IgD-negative memory B cell (primary cell): ENCODE measurements around the gene KRTAP5-4. TPM values are rescaled to one million over a fixed set of nuclear protein-coding genes. Genes with fewer than 3 reads are reported as not detected.
"Not testable (repeated sequence)": the region's sequence is repeated elsewhere in the genome, so short reads cannot be mapped to it uniquely, and the experiment has no call there.

Source experiments
- H3K27ac Mint-ChIP-seq, 3 donors: one replicate each; pipeline ENCODE4 v1.8.0; 2020 to 2022; ENCODE audit warnings: mild to moderate bottlenecking in 3 of 3, mixed read lengths in 3 of 3, moderate library complexity in 1 of 3
- H3K27me3 Mint-ChIP-seq: one replicate; pipeline ENCODE4 v1.8.0; 2021; ENCODE audit warnings: mixed read lengths
- H3K36me3 Mint-ChIP-seq: one replicate; pipeline ENCODE4 v1.8.0; 2020; ENCODE audit warnings: mild to moderate bottlenecking, mixed read lengths
- H3K4me1 Mint-ChIP-seq, 3 donors: one replicate each; pipeline ENCODE4 v1.8.0; 2020 to 2022; ENCODE audit warnings: mixed read lengths in 3 of 3, mild to moderate bottlenecking in 1 of 3
- H3K4me3 Mint-ChIP-seq, 4 donors: one replicate each; pipeline ENCODE4 v1.8.0; 2020 to 2022; ENCODE audit warnings: mild to moderate bottlenecking in 4 of 4, mixed read lengths in 4 of 4, moderate library complexity in 3 of 4
- H3K9me3 Mint-ChIP-seq, 3 donors: one replicate each; pipeline ENCODE4 v1.8.0; 2020 to 2021; ENCODE audit warnings: mixed read lengths in 3 of 3, mild to moderate bottlenecking in 1 of 3
- polyA plus RNA-seq: library from polyadenylated mRNA; unstranded; fragments of 300-500 nt; fragmentation: Illumina TruSeq; gene quantifications from one replicate; pipeline ENCODE4 v1.2.3, GENCODE V29; 2021

Gene KRTAP5-4
- polyA plus RNA-seq, 1 donor from 2014 or later = not detected

DNA sequence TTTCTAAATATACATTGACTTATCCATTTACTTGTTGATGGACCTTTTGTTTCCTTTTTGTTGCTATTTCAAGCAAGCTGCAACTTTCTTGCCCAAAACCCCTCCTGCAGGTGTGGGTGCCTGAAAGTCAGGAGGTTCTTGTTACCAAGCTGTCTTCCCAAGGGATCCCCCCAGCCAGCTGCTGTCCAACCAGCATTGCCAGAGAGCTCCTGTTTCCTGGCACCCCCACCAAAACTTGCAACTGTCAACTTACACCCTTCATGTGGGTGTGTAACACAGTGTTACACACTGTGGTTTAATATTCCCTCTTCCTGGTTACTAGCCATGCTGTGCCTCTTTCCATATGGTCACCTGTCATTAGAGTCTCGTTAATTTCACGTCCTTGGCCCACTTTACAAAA lies 35.2 kb downstream of the KRTAP5-4 start:
- Mint-ChIP-seq H3K27me3 (peaks cover 17% of the 10 kb centered on the region), H3K27ac (peak overlapping the region in 2 of 3 donors; percentile 53 to 65), H3K36me3 (no peaks in the 10 kb centered on the region), H3K4me3 (peak overlapping the region in 2 of 4 donors; percentile 55 to 72), H3K4me1 (peaks cover 11 to 33% (median 32%) of the 10 kb centered on the region in 3 donors), H3K9me3 (peaks cover 0 to 5% (median 0%) of the 10 kb centered on the region in 3 donors)

DNA sequence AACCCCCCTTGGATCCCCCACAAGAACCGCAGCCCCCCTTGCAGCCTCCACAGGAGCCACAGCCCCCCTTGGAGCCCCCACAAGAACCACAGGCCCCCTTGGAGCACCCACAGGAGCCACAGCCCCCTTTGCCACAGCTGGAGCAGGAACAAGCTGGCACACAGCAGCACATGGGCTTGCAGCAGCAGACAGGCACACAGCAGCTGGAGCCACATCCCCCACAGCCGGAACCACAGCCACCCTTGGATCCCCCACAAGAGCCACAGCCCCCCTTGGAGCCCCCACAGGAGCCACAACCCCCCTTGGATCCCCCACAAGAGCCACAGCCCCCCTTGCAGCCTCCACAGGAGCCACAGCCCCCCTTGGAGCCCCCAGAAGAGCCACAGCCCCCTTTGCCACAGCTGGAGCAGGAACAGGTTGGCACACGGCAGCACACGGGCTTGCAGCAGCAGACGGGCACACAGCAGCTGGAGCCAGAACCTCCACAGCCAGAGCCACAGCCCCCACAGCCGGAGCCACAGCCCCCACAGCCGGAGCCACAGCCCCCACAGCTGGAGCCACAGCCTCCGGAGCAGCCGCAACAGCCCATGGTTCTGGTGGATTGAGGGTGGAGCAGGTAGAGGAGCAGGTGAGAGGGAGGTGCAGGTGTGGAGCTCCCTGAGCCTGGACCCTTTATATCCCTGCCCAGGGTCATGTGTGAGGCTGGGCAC lies 37.1 kb downstream of the KRTAP5-4 start, which contains the start of gene KRTAP5-1:
TSS of gene KRTAP5-1 (minus strand) at position 623 of the 710 bp plus-strand sequence. CDS start at position 589, 34 bp downstream.
- Mint-ChIP-seq H3K4me3 (peak within 1 kb of the TSS in 2 of 4 donors; percentile 32 to 80), H3K27me3 (peaks cover 14% of the 10 kb centered on the region), H3K27ac (peak within 1 kb of the TSS in 2 of 3 donors; percentile 39 to 44), H3K4me1 (peaks cover 11 to 32% (median 32%) of the 10 kb centered on the region in 3 donors)
- not testable (repeated sequence) for H3K36me3 Mint-ChIP-seq, H3K9me3 Mint-ChIP-seq

DNA sequence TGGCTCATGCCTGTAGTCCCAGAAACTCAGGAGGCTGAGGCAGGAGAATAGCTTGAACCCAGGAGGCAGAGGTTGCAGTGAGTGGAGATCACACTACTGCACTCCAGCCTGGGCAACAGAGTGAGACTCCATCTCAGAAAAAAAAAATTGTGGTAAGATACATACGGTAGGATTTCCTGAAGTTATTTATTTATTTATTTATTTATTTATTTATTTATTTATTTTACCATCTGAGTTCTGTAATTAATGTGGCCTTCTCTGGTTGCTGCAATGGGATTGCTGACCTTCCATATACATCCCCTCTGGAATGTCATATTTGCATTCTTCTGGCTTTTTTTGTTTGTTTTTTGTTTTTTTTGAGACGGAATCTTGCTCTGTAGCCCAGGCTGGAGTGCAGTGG lies 39.0 kb downstream of the KRTAP5-4 start:
- not testable (repeated sequence) for H3K4me3 Mint-ChIP-seq, H3K9me3 Mint-ChIP-seq, H3K27ac Mint-ChIP-seq, H3K27me3 Mint-ChIP-seq, H3K36me3 Mint-ChIP-seq
- peaks cover 4 to 23% (median 19%) of the 10 kb centered on the region in 3 donors for H3K4me1 Mint-ChIP-seq

DNA sequence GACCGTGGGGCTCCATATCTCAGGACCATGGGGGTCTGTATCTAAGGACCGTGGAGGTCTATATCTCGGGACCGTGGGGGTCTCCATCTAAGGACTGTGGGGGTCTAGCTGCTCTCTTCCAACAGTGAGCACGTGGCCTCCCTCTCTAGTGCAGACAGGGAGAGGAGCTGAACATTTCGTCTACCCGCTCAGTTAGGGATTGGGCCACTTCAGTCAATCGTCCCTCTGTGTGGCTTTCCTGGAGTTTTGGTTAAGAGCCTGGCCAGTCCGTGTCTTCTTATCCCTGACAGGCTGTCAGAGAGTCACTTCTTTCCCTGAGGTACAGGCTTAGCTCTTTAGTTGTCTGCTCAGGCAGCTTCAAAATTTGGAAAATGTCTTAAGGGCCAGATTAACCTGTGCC lies 40.0 kb downstream of the KRTAP5-4 start:
- Mint-ChIP-seq H3K36me3 (peaks cover 9% of the 10 kb centered on the region), H3K9me3 (peaks cover 4 to 6% (median 5%) of the 10 kb centered on the region in 3 donors), H3K4me3 (no peak overlapping the region), H3K4me1 (peaks cover 4 to 20% (median 17%) of the 10 kb centered on the region in 3 donors), H3K27ac (no peak overlapping the region), H3K27me3 (peaks cover 9% of the 10 kb centered on the region)

DNA sequence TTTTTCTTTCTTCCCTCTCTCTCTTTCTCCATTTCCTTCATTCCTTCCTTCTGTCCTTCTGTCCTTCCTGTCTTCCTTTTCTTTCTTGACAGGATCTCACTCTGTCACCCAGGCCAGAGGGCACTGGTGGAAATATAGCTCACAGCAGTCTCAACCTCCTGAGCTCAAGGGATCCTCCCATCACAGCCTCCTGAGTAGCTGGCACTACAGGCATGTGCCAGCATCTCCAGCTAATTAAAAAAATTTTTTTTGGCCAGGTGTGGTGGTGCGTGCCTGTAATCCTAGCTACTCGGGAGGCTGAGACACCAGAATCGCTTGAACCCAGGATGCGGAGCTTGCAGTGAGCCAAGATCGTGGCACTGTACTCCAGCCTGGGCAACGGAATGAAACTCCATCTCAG lies 45.1 kb downstream of the KRTAP5-4 start:
- peak overlapping the region in 2 of 4 donors; percentile 7 to 17 for H3K4me3 Mint-ChIP-seq
- H3K36me3 Mint-ChIP-seq = peaks cover 9% of the 10 kb centered on the region
- H3K27me3 Mint-ChIP-seq = peaks cover 2% of the 10 kb centered on the region
- H3K27ac Mint-ChIP-seq = no peak overlapping the region
- peaks cover 0 to 4% (median 2%) of the 10 kb centered on the region in 3 donors for H3K4me1 Mint-ChIP-seq
- H3K9me3 Mint-ChIP-seq = peaks cover 4 to 5% (median 4%) of the 10 kb centered on the region in 3 donors

DNA sequence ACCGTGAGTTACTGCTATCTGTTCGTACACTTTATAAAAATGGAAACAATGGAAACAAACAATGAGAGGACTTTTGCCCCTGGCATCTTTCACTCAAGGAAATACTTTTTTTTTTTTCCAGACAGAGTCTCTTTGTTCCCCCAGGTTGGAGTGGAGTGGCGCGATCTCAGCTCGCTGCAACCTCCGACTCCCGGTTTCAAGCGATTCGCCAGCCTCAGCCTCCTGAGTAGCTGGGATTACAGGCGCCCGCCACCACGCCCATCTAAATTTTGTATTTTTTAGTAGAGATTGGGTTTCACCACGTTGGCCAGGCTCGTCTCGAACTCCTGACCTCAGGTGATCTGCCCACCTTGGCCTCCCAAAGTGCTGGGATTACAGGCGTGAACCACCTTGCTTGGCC lies 46.2 kb downstream of the KRTAP5-4 start:
- not testable (repeated sequence) for H3K36me3 Mint-ChIP-seq, H3K9me3 Mint-ChIP-seq, H3K4me1 Mint-ChIP-seq, H3K27me3 Mint-ChIP-seq
- Mint-ChIP-seq H3K4me3 (peak overlapping the region in 3 of 4 donors; percentile 67 to 99 (median 82)), H3K27ac (peak overlapping the region in 1 of 3 donors; percentile 88)

DNA sequence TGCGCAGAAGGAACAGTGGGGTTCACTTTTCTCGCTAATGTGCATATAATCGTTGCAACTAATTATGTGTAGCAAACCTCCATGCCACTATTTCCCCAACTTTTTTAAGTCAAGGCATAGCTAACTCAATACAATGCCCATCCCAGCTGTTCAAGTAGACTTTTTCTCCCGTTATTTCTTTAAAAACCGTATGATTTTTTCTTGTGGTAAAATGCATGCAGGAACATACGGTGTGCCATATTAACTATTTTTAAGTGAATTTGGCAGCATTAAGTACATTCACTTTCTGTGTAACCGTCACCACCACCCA lies 47.0 kb downstream of the KRTAP5-4 start:
- peaks cover 5% of the 10 kb centered on the region for H3K27me3 Mint-ChIP-seq
- H3K27ac Mint-ChIP-seq = peak overlapping the region in 1 of 3 donors; percentile 88
- peaks cover 0 to 2% (median 1%) of the 10 kb centered on the region in 3 donors for H3K4me1 Mint-ChIP-seq
- peak overlapping the region; percentile 52 to 99 (median 64) for H3K4me3 Mint-ChIP-seq
- peaks cover 4 to 5% (median 4%) of the 10 kb centered on the region in 3 donors for H3K9me3 Mint-ChIP-seq
- H3K36me3 Mint-ChIP-seq = peaks cover 9% of the 10 kb centered on the region

DNA sequence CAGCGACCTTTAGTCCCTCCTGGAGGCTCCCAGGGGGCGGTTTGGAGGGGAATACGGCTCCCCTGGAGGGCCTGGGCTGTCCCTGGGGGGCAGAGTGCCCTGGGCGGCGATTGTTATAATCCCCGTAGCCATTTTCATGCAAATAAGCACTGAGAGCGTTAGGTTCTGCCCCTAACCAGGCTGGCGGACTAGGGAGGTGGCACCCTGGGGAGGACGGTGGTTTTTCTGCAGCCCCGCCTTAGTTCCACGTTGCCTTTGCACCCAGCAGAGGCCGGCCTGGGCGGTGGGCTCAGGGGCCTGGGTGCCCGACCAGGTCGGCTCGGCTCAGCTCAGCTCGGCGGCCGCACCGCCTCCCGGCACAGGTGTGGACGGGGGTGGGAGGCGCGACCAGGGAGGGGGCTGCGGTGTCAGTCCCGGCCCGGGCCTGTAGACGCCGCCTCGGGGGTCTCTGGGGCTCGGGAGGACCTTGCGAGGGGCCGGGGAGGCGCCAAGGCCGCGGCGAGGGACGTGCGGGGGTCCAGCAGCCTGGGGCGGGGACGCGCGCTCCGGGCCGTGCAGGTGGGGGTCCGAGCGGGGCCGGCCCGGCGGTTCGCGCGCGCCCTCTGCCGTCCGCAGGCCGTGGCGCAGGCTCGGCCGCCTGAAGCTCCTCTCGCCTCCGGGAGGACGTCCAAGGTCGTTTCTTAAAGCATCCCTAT lies 47.6 kb downstream of the KRTAP5-4 start:
- Mint-ChIP-seq H3K27ac (peak overlapping the region; percentile 92 to 100 (median 97)), H3K27me3 (peaks cover 5% of the 10 kb centered on the region), H3K9me3 (peaks cover 4 to 5% (median 4%) of the 10 kb centered on the region in 3 donors), H3K36me3 (peaks cover 9% of the 10 kb centered on the region), H3K4me3 (peak overlapping the region; percentile 85 to 99 (median 95)), H3K4me1 (peaks cover 0 to 5% (median 1%) of the 10 kb centered on the region in 3 donors)

DNA sequence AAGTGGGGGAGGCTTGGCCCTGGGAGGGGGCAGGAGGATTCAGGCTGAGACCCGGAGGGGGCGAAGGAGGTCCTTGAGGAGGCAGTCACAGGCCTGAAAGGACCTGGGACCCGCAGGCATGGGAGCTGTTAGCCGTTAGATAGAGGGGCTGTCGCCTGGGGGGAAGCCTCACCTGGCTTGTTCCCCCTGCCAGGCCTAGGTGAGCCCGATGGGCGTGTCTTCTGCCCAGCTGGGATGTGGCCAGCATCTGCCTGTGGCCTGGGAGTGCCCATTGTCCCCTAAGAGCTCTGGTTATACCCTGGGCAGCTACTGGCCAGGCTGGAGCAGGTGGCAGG lies 48.1 kb downstream of the KRTAP5-4 start:
- H3K27ac Mint-ChIP-seq = peak overlapping the region; percentile 92 to 100 (median 97)
- H3K4me1 Mint-ChIP-seq = peaks cover 0 to 8% (median 1%) of the 10 kb centered on the region in 3 donors
- peaks cover 5% of the 10 kb centered on the region for H3K36me3 Mint-ChIP-seq
- peaks cover 4 to 5% (median 4%) of the 10 kb centered on the region in 3 donors for H3K9me3 Mint-ChIP-seq
- H3K4me3 Mint-ChIP-seq = peak overlapping the region; percentile 85 to 99 (median 95)
- H3K27me3 Mint-ChIP-seq = peaks cover 10% of the 10 kb centered on the region

DNA sequence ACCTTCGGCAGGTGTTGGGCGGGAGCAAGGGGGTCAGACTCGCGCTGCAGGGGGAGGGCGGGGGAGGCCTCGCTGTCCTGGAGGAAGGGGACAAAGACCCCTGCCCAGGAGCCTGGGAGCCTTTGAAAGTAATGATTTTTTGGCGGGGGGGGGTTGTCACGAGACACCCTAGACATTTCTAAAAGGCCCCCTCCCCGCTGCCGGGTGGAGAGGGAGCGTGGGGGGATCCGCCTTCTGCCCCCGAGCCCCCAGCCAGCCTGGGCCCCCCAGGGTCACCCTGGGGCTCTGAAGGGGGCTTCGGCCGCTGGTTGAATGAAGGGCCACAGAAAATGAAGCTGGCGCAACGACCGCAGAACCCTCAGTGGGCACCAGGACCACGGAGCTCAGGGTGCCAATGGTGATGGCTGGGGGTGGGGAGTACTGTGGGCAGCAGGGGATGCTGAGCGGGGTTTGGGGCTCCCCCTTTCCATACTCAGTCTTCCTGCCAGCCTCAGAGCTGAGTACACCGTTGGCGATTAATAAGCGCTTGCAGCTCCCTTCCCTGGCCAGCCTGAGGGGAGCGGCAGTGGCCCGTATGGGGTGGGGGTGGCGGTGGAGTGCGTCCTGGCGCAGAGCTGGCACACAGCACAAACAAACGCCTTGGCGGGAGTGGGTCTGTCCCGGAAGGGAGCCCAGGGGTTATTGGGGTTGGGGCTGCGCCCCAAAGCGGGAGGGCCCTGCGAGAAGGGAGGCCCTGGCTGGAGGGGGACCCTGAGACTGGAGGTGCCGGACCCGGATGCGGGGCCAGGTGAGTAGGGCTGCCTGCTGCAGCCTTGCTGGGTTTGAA lies 48.6 kb downstream of the KRTAP5-4 start:
- H3K27ac Mint-ChIP-seq = peak overlapping the region; percentile 92 to 100 (median 97)
- peaks cover 0 to 8% (median 1%) of the 10 kb centered on the region in 3 donors for H3K4me1 Mint-ChIP-seq
- peak overlapping the region; percentile 85 to 99 (median 95) for H3K4me3 Mint-ChIP-seq
- H3K36me3 Mint-ChIP-seq = peaks cover 2% of the 10 kb centered on the region
- H3K9me3 Mint-ChIP-seq = peaks cover 2 to 3% (median 2%) of the 10 kb centered on the region in 3 donors
- peaks cover 10% of the 10 kb centered on the region for H3K27me3 Mint-ChIP-seq

DNA sequence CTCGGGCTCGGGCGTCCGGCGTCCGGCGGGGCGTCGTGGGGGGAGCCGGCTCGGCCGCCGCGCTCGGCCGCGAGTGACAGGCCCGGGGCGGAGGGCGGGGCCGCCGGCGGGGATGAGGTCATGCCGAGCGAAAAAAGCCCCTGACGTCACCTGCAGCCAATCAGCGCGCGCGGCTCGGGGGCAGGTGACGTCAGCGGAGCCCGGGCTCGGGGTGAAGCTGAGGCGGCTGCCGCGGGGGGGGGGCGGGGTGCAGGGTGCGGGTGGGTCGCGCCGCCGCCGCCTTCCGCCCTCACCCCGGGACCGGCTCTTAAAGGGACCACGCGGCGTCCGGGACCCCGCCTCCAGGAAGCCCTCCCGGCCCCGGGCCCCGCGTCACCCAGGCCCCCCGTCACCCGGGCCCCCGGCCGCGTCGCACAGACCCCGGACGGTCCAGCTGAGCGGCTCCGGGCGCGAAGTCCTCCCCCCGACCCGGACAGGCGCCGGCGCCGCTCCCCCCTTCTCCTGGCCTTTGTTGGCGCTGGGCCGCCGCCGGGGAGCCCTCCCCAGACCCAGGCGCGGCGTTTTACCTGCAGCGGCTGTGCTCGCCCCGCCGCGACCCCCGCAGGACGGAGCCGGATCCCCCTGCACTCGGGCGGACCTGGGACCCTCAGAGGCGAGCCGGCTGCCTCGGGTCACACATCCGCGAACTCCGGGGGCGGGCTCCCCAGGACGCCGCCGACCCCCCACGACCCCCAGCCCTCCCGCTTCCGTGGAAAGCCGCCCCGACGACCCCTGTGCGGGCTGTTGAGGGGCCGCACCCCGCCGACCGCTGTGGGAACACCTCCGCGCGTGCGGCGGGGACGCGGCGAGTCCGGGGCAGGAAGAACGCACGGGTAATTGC lies 49.5 kb downstream of the KRTAP5-4 start, which contains the start of gene DUSP8:
TSS of gene DUSP8 (minus strand) at position 75 of the 880 bp plus-strand sequence. CDS start 6,445 bp downstream, outside the sequence.
- Mint-ChIP-seq H3K4me3 (peak within 1 kb of the TSS; percentile 85 to 99 (median 95)), H3K36me3 (no peaks in the 10 kb centered on the region), H3K27me3 (peaks cover 10% of the 10 kb centered on the region), H3K9me3 (no peaks in the 10 kb centered on the region), H3K27ac (peak within 1 kb of the TSS; percentile 92 to 100 (median 97)), H3K4me1 (peaks cover 0 to 8% (median 2%) of the 10 kb centered on the region in 3 donors)

DNA sequence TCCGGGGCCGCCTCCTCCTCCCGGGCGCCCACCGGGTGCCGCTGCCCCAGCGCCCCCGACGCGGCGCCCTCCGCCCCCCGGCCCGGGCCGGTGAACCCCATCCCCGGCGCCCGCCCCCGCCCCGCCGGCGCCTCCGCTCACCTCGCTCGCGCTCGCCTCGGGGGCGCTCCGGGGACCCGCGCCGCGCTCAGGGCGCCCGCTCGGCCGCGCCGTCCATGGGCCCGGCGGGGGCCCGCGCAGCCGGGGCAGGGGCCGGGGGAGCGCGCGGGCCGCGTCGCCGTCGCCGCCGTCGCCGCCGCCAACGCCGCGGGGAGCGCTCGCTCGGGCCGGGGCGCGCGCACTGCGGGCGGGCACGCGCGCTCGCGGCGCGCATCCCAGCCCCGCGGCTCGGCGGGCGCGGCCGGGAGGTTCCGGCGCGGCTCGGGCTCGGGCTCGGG lies 50.2 kb downstream of the KRTAP5-4 start:
- H3K27me3 Mint-ChIP-seq = peaks cover 10% of the 10 kb centered on the region

More for the DNA sequence above, 50.2 kb downstream of the KRTAP5-4 start:
- Mint-ChIP-seq H3K4me1 (peaks cover 0 to 8% (median 3%) of the 10 kb centered on the region in 3 donors), H3K4me3 (no peak overlapping the region), H3K9me3 (no peaks in the 10 kb centered on the region), H3K27ac (no peak overlapping the region), H3K36me3 (no peaks in the 10 kb centered on the region)
